Measurements from ENCODE around the gene PTTG1IP. TPM values are rescaled to one million over a fixed set of nuclear protein-coding genes. Genes with fewer than 3 reads are reported as not detected.

PTTG1IP gene
- total RNA-seq, 1 experiment from 2014 or later, result 96.0 TPM

- CTCF ChIA-PET, result interaction anchor here (1.1 kb wide), 1 partner anchor 99 kb away, joined by 3 read pairs; no protein-coding TSS in a partner anchor
- ATAC-seq (no peak), DNase-seq (ENCODE audit: low spot score) (no peak)
- POLR2A ChIA-PET, result no interaction called here
- H3K4me3 Mint-ChIP-seq, result no peak overlapping the region
- no peak overlapping the region for H3K27ac Mint-ChIP-seq
- TF ChIP-seq ZNF121 (CRISPR knock-in tag; IDR thresholded peaks at IDR 0.05) (no peak), ZBTB21 (CRISPR knock-in tag; IDR thresholded peaks at IDR 0.05; ENCODE audit: borderline replicate concordance) (no peak), GTF2I (CRISPR knock-in tag; conservative IDR thresholded peaks at IDR 0.05) (no peak), SOX15 (CRISPR knock-in tag; IDR thresholded peaks at IDR 0.05) (no peak), ZNF263 (CRISPR knock-in tag; IDR thresholded peaks at IDR 0.05; ENCODE audit: low read depth) (no peak), CREM (CRISPR knock-in tag; IDR thresholded peaks at IDR 0.05) (no peak), FOXP1 (CRISPR knock-in tag; IDR thresholded peaks at IDR 0.05; ENCODE audit: borderline replicate concordance) (no peak), SMAD3 (CRISPR knock-in tag; IDR thresholded peaks at IDR 0.05; ENCODE audit: borderline replicate concordance) (no peak), TCF7 (CRISPR knock-in tag; IDR thresholded peaks at IDR 0.05; ENCODE audit: low read depth) (no peak), CDX4 (CRISPR knock-in tag; IDR thresholded peaks at IDR 0.05; ENCODE audit: borderline replicate concordance) (no peak)
- TF ChIP-seq, protein P1, sequence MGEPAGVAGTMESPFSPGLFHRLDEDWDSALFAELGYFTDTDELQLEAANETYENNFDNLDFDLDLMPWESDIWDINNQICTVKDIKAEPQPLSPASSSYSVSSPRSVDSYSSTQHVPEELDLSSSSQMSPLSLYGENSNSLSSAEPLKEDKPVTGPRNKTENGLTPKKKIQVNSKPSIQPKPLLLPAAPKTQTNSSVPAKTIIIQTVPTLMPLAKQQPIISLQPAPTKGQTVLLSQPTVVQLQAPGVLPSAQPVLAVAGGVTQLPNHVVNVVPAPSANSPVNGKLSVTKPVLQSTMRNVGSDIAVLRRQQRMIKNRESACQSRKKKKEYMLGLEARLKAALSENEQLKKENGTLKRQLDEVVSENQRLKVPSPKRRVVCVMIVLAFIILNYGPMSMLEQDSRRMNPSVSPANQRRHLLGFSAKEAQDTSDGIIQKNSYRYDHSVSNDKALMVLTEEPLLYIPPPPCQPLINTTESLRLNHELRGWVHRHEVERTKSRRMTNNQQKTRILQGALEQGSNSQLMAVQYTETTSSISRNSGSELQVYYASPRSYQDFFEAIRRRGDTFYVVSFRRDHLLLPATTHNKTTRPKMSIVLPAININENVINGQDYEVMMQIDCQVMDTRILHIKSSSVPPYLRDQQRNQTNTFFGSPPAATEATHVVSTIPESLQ (CRISPR knock-in tag; IDR thresholded peaks at IDR 0.05), result no peak
- TF ChIP-seq, protein P2, sequence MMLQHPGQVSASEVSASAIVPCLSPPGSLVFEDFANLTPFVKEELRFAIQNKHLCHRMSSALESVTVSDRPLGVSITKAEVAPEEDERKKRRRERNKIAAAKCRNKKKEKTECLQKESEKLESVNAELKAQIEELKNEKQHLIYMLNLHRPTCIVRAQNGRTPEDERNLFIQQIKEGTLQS (CRISPR knock-in tag; conservative IDR thresholded peaks at IDR 0.05), result no peak
- TF ChIP-seq, protein P3, sequence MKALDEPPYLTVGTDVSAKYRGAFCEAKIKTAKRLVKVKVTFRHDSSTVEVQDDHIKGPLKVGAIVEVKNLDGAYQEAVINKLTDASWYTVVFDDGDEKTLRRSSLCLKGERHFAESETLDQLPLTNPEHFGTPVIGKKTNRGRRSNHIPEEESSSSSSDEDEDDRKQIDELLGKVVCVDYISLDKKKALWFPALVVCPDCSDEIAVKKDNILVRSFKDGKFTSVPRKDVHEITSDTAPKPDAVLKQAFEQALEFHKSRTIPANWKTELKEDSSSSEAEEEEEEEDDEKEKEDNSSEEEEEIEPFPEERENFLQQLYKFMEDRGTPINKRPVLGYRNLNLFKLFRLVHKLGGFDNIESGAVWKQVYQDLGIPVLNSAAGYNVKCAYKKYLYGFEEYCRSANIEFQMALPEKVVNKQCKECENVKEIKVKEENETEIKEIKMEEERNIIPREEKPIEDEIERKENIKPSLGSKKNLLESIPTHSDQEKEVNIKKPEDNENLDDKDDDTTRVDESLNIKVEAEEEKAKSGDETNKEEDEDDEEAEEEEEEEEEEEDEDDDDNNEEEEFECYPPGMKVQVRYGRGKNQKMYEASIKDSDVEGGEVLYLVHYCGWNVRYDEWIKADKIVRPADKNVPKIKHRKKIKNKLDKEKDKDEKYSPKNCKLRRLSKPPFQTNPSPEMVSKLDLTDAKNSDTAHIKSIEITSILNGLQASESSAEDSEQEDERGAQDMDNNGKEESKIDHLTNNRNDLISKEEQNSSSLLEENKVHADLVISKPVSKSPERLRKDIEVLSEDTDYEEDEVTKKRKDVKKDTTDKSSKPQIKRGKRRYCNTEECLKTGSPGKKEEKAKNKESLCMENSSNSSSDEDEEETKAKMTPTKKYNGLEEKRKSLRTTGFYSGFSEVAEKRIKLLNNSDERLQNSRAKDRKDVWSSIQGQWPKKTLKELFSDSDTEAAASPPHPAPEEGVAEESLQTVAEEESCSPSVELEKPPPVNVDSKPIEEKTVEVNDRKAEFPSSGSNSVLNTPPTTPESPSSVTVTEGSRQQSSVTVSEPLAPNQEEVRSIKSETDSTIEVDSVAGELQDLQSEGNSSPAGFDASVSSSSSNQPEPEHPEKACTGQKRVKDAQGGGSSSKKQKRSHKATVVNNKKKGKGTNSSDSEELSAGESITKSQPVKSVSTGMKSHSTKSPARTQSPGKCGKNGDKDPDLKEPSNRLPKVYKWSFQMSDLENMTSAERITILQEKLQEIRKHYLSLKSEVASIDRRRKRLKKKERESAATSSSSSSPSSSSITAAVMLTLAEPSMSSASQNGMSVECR (CRISPR knock-in tag; IDR thresholded peaks at IDR 0.05; ENCODE audit: borderline replicate concordance), result no peak
- no peaks in the 10 kb centered on the region for H3K27me3 Mint-ChIP-seq (ENCODE audit: low read depth)
- H3K36me3 Mint-ChIP-seq, result peaks cover 52% of the 10 kb centered on the region
- H3K9me3 Mint-ChIP-seq, result no peaks in the 10 kb centered on the region
- peaks cover 5% of the 10 kb centered on the region for H3K4me1 Mint-ChIP-seq
Observed at GRCh38 chr21:44850905-44851657, 22.4 kb downstream of the PTTG1IP start.

GRCh38 chr21:44850208-44850800, 23.2 kb downstream of the PTTG1IP start:
- Mint-ChIP-seq H3K27ac (no peak overlapping the region), H3K4me1 (peaks cover 7% of the 10 kb centered on the region), H3K36me3 (peaks cover 47% of the 10 kb centered on the region), H3K27me3 (ENCODE audit: low read depth) (no peaks in the 10 kb centered on the region), H3K4me3 (no peak overlapping the region), H3K9me3 (no peaks in the 10 kb centered on the region)
- DNase-seq (ENCODE audit: low spot score), result no peak
- CTCF ChIA-PET, result interaction anchor here (1.1 kb wide), 1 partner anchor 100 kb away, joined by 3 read pairs; no protein-coding TSS in a partner anchor
- POLR2A ChIA-PET, result no interaction called here
- ATAC-seq, result no peak
- TF ChIP-seq ZNF232 (CRISPR knock-in tag; IDR thresholded peaks at IDR 0.05), result no peak
- TF ChIP-seq, protein P2 (CRISPR knock-in tag; conservative IDR thresholded peaks at IDR 0.05), result no peak
- TF ChIP-seq ZNF263 (CRISPR knock-in tag; IDR thresholded peaks at IDR 0.05; ENCODE audit: low read depth), result no peak
- no peak for TF ChIP-seq ZNF121 (CRISPR knock-in tag; IDR thresholded peaks at IDR 0.05)
- TF ChIP-seq ZNF396 (CRISPR knock-in tag; IDR thresholded peaks at IDR 0.05; ENCODE audit: borderline replicate concordance), result no peak
- TF ChIP-seq ZNF416 (CRISPR knock-in tag; IDR thresholded peaks at IDR 0.05), result no peak
- no peak for TF ChIP-seq ZNF317 (CRISPR knock-in tag; IDR thresholded peaks at IDR 0.05; ENCODE audit: borderline replicate concordance, low read depth)
- TF ChIP-seq E2F5 (CRISPR knock-in tag; IDR thresholded peaks at IDR 0.05), result no peak
- TF ChIP-seq NFE2L1 (CRISPR knock-in tag; IDR thresholded peaks at IDR 0.05), result no peak
- no peak for TF ChIP-seq CTCF (IDR thresholded peaks at IDR 0.05)
- TF ChIP-seq CREB1 (CRISPR knock-in tag; IDR thresholded peaks at IDR 0.05), result no peak
- no peak for TF ChIP-seq FOXK1 (CRISPR knock-in tag; IDR thresholded peaks at IDR 0.05)
